ENCODE measurements around the gene CCDC160.

- TF ChIP-seq CTCF (IDR thresholded peaks at IDR 0.05) (no peak), EZH2 (IDR thresholded peaks at IDR 0.05) (no peak), EZH2phosphoT487 (IDR thresholded peaks at IDR 0.05) (no peak)
Observed at GRCh38 chrX:134249241-134249640, 12.3 kb downstream of the CCDC160 start.

Measured in neural progenitor cell (in vitro differentiated cells).